Gastrocnemius medialis (tissue), 4 donors: ENCODE measurements around the gene VDAC1. TPM values are rescaled to one million over a fixed set of nuclear protein-coding genes. Genes with fewer than 3 reads are reported as not detected.
A peak's percentile ranks its signal among the peaks of the same experiment; 100 is the strongest.

Source experiments
- ATAC-seq, 2 donors: fragments of 150-250 bp; one replicate each; pipeline ENCODE4 v1.9.1; 2016
- DNase-seq, 2 donors: peaks; one replicate each; pipeline ENCODE4 v3.0.0-alpha.2; 2019
- H3K27ac ChIP-seq, 4 donors: fragments of 200-600 bp; sonication (generic); 1 replicate in 1 of 4; 2 replicates in 3 of 4; pipeline ENCODE4 v1.5.1; 2016 to 2018; ENCODE audit warnings: mild to moderate bottlenecking in 2 of 4, moderate library complexity in 1 of 4
- H3K27me3 ChIP-seq, 3 donors: fragments of 200-600 bp; sonication (generic) in 2 of 3; 1 replicate in 1 of 3; 2 replicates in 2 of 3; pipeline versions ENCODE4 v1.5.1 to v1.6.0; 2016 to 2019; ENCODE audit warnings: mild to moderate bottlenecking in 1 of 3, moderate library complexity in 1 of 3
- H3K36me3 ChIP-seq, 2 donors: fragments of 200-600 bp; sonication (generic) in 1 of 2; one replicate each; pipeline ENCODE4 v1.5.1; 2017 to 2018
- H3K4me1 ChIP-seq, 2 donors: fragments of 200-600 bp; sonication (generic) in 1 of 2; one replicate each; pipeline ENCODE4 v1.5.1; 2016 to 2017; ENCODE audit warnings: mild to moderate bottlenecking in 2 of 2
- H3K4me3 ChIP-seq, 4 donors: fragments of 200-600 bp; sonication (generic) in 3 of 4; 1 replicate in 1 of 4; 2 replicates in 3 of 4; pipeline ENCODE4 v1.5.1; 2016 to 2019; ENCODE audit warnings: mild to moderate bottlenecking in 2 of 4
- H3K9me3 ChIP-seq, 3 donors: fragments of 200-600 bp; sonication (generic) in 2 of 3; 1 replicate in 1 of 3; 2 replicates in 2 of 3; pipeline ENCODE4 v1.5.1; 2016 to 2019
- CTCF ChIP-seq, 5 experiments: fragments of 450-650 bp in 3 of 5; fragments of 200-600 bp in 2 of 5; sonication (generic) in 2 of 5; IDR thresholded peaks in 4 of 5; conservative IDR thresholded peaks in 1 of 5; 1 replicate in 4 of 5; 2 replicates in 1 of 5; pipeline ENCODE4 v1.5.1; 2016 to 2019; ENCODE audit warnings: antibody characterized with exemption in 5 of 5, mild to moderate bottlenecking in 3 of 5, moderate library complexity in 3 of 5
- POLR2A ChIP-seq, 2 donors: fragments of 450-650 bp; IDR thresholded peaks; one replicate each; pipeline ENCODE4 v1.6.1; 2017; ENCODE audit warnings: antibody characterized with exemption in 2 of 2, mild to moderate bottlenecking in 2 of 2, moderate library complexity in 2 of 2
- in situ Hi-C, 4 donors: fragments of 200-750 bp; cut with MboI; loops; one replicate each; pipeline versions ENCODE4 v1.15.0 to v1.8.0; 2017; ENCODE audit warnings: low sequenced_read_pairs in 4 of 4
- intact Hi-C: fragments of 100-400 bp; cut with DNase I; formaldehyde crosslinking; loops from one replicate; pipeline ENCODE4 v1.15.1; 2023; ENCODE audit warnings: low total_unique reads
- total RNA-seq, 4 donors: library from RNA; depleted of rRNA; stranded (reverse); fragments of >200 nt; gene quantifications; one replicate each; pipeline versions ENCODE4 v1.1.0 to v1.2.3, GENCODE V29; 2016

The VDAC1 gene
- total RNA-seq, 4 donors from 2014 or later: 412 to 611 (median 495) TPM

- no peaks in the 10 kb centered on the region for H3K9me3 ChIP-seq
- peak overlapping the region in 3 of 4 donors; percentile 2 to 22 (median 16) for H3K4me3 ChIP-seq
- peaks cover 0 to 9% of the 10 kb centered on the region in 2 donors for H3K36me3 ChIP-seq
- DNase-seq (peak in 1 of 2 donors; percentile 67), ATAC-seq (peak in 1 of 2 donors; percentile 47)
- peak overlapping the region; percentile 91 to 100 (median 98) for H3K27ac ChIP-seq
- peaks cover 97 to 99% of the 10 kb centered on the region in 2 donors for H3K4me1 ChIP-seq
- in situ Hi-C loops: no loop called here
- TF ChIP-seq CTCF (IDR thresholded peaks at IDR 0.05 in 4 of 5, conservative IDR thresholded peaks at IDR 0.05 in 1 of 5) (no peak), POLR2A (IDR thresholded peaks at IDR 0.05) (no peak)
- intact Hi-C loops: no loop called here
- no peaks in the 10 kb centered on the region for H3K27me3 ChIP-seq
Observed at GRCh38 chr5:133995883-133996563, 8.8 kb downstream of the VDAC1 start.

- H3K4me1 ChIP-seq: peaks cover 97 to 99% of the 10 kb centered on the region in 2 donors
Observed at GRCh38 chr5:133995341-133995740, 9.4 kb downstream of the VDAC1 start.

GRCh38 chr5:133994990-133995333, 9.8 kb downstream of the VDAC1 start:
- DNase-seq (no peak), ATAC-seq (no peak)
- Histone ChIP-seq H3K9me3 (no peaks in the 10 kb centered on the region), H3K36me3 (peaks cover 0 to 20% of the 10 kb centered on the region in 2 donors), H3K27ac (peak overlapping the region; percentile 91 to 100 (median 98)), H3K4me1 (peaks cover 96 to 98% of the 10 kb centered on the region in 2 donors), H3K4me3 (peak overlapping the region in 3 of 4 donors; percentile 2 to 22 (median 16)), H3K27me3 (no peaks in the 10 kb centered on the region)
- intact Hi-C loops (loop anchor here (5.0 kb wide), 1 partner anchor 173 kb away; no protein-coding TSS in a partner anchor), in situ Hi-C loops (no loop called here)
- TF ChIP-seq POLR2A (IDR thresholded peaks at IDR 0.05): no peak
- no peak for TF ChIP-seq CTCF (IDR thresholded peaks at IDR 0.05 in 4 of 5, conservative IDR thresholded peaks at IDR 0.05 in 1 of 5)

More at GRCh38 chr5:133995341-133995740, 9.4 kb downstream of the VDAC1 start:
- Histone ChIP-seq H3K27me3 (no peaks in the 10 kb centered on the region), H3K4me3 (peak overlapping the region in 2 of 4 donors; percentile 16 to 22), H3K27ac (peak overlapping the region; percentile 91 to 100 (median 98)), H3K36me3 (peaks cover 0 to 16% of the 10 kb centered on the region in 2 donors), H3K9me3 (no peaks in the 10 kb centered on the region)
- in situ Hi-C loops: no loop called here
- DNase-seq (peak in 1 of 2 donors; percentile 57), ATAC-seq (peak; percentile 6 to 29)
- TF ChIP-seq CTCF (IDR thresholded peaks at IDR 0.05 in 4 of 5, conservative IDR thresholded peaks at IDR 0.05 in 1 of 5): no peak
- TF ChIP-seq POLR2A (IDR thresholded peaks at IDR 0.05): no peak
- intact Hi-C loops: no loop called here

- DNase-seq (no peak), ATAC-seq (peak; percentile 47 to 71)
- H3K4me3 ChIP-seq: peak overlapping the region in 3 of 4 donors; percentile 2 to 31 (median 16)
- peaks cover 91 to 94% of the 10 kb centered on the region in 2 donors for H3K4me1 ChIP-seq
- in situ Hi-C loops (no loop called here), intact Hi-C loops (loop anchor here (5.0 kb wide), 1 partner anchor 172 kb away; no protein-coding TSS in a partner anchor)
- no peaks in the 10 kb centered on the region for H3K9me3 ChIP-seq
- no peaks in the 10 kb centered on the region for H3K27me3 ChIP-seq
- TF ChIP-seq CTCF (IDR thresholded peaks at IDR 0.05 in 4 of 5, conservative IDR thresholded peaks at IDR 0.05 in 1 of 5) (no peak), POLR2A (IDR thresholded peaks at IDR 0.05) (peak; percentile 19 to 77)
- peak overlapping the region; percentile 91 to 100 (median 98) for H3K27ac ChIP-seq
- H3K36me3 ChIP-seq: peaks cover 0 to 25% of the 10 kb centered on the region in 2 donors
Observed at GRCh38 chr5:133994297-133994989, 10.3 kb downstream of the VDAC1 start.
